ENCODE measurements around the gene VWA1.

GRCh38 chr1:1435911-1436629 is 580 bp downstream of the VWA1 start:
- TF ChIP-seq, protein P1, sequence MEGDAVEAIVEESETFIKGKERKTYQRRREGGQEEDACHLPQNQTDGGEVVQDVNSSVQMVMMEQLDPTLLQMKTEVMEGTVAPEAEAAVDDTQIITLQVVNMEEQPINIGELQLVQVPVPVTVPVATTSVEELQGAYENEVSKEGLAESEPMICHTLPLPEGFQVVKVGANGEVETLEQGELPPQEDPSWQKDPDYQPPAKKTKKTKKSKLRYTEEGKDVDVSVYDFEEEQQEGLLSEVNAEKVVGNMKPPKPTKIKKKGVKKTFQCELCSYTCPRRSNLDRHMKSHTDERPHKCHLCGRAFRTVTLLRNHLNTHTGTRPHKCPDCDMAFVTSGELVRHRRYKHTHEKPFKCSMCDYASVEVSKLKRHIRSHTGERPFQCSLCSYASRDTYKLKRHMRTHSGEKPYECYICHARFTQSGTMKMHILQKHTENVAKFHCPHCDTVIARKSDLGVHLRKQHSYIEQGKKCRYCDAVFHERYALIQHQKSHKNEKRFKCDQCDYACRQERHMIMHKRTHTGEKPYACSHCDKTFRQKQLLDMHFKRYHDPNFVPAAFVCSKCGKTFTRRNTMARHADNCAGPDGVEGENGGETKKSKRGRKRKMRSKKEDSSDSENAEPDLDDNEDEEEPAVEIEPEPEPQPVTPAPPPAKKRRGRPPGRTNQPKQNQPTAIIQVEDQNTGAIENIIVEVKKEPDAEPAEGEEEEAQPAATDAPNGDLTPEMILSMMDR (IDR thresholded peaks at IDR 0.05), result no peak
- no peak for TF ChIP-seq EZH2 (IDR thresholded peaks at IDR 0.05)
